HG02571 (cell line): ENCODE results near the gene RIPK3.

Source experiments
- ATAC-seq: cut with Tn5 transposase; IDR thresholded peaks from one replicate; pipeline ENCODE4 v1.9.1; 2021; ENCODE audit warnings: mild to moderate bottlenecking, moderate library complexity; ENCODE audit not compliant: unreplicated experiment

The RIPK3 gene

DNA sequence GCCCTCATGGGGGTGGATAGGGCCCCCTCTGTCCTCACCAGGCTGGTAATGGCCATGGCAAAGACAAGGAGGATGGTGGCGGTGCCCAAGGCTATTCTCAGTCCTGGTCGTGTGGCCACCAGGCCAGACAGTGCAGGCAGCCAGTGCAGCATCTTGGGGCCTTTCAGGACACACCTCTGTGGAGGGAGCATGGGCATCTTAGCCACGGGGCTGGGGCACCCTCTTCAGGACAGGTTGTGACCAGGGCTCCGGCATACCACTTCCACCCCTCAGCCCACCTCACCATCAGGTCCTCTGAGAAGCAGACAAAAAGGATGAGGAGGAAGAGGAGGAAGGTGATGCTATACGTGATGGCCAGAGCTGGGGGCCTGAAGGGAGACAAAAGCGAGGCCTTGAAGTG is 15.8 kb downstream of the RIPK3 start:
- no peak for ATAC-seq

DNA sequence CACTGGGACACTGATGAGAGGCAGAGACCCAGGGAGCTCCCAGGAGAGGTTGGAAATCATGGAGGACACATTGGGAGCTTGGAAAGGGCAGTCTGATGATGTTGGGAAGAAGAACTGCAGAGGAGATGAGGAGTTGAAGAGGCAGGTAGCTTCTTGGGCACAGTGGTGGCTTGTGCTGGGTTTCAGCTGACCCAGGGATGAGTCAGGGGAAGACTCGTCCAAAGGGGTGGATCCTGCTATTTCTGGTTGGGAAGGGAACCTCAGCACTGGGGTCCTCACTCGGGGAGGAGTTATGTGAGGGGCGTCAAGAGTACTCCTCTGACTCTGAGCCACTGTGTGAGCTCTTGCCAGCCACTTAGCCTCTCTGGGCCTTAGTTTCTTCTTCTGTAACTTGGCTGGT is 16.4 kb downstream of the RIPK3 start:
- ATAC-seq, result no peak

DNA sequence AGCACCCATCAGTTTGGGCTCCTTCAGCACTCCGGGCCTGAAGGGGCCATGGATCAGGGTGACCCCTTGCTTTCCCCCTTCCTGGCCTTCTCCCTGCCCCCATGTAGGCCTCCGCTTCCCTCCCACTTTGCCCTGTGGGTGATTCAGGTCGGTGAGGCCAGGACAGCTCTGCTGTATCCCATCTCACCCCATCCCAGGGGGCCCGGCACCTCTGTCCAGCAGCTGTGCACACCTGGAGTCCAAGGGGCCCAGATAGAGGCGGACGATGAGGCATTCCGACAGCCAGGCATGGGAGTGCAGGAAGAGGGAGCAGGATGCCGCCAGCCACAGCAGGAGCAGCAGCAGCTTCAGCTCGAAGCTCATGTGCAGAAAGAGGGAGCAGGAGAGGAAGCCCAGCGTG is 17.1 kb downstream of the RIPK3 start:
- no peak for ATAC-seq

DNA sequence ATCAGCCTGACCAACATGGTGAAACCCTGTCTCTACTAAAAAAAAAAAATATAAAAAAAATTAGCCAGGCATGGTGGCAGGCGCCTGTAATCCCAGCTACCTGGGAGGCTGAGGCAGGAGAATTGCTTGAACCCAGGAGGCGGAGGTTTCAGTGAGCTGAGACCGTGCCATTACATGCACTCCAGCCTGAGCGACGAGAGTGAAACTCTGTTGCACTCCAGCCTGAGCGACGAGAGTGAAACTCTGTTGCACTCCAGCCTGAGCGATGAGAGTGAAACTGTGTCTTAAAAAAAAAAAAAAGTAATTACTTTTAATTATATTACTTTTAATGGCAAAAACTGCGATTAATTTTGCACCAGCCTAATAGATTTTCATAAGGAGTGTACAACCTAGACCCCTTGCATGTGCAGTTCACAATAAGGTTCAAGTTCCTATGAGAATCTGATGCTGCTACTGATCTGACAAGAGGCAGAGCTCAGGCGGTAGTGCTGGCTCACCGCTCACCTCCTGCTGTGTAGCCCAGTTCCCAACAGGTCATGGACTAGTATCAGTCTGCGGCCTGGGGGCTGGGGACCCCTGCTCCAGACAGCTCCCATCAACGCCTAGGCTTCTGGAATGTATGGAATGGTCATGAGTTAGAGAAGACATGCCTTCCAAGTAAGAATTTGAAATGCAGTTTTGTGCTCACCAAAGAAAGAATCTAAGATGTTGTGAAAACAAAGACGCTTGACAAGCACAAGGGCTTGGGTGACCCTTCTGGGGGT is 18.4 kb downstream of the RIPK3 start:
- no peak for ATAC-seq

DNA sequence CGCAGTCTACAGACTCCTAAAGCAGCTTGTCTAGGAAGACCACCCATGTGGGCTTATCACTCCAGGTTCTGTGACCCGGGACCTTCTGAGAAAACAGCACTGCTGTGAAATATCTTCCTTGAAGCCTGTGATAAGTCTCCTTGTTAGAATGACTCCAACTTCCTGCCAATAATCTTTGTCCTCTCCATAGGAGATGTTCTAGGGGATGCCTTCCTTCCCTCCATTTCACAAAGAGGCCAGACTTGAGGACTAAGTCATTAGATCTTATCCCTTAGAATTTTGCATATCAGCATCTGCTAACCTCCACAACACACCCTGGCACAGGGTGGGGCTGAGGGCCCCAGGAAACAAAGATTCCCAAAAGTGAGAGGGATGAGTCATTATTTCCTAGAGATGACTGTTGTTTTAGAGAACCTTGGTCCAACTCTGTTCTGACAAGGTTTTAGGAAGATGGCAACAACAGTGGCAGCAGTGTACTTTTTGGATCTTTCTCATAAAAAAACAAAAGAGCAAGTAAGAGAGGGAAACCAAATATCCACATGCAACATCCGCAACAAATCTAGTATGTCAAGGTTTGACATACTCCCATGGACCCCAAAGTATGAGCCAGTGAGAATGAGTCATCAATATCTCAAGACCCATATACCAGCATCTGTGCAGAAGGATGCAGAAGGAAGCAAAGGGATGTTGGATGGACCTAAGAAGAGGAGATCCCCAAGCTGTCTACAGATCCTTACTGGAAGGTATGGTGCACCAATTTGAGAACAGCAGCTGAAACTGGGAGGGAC is 22.5 kb downstream of the RIPK3 start:
- ATAC-seq, result no peak

DNA sequence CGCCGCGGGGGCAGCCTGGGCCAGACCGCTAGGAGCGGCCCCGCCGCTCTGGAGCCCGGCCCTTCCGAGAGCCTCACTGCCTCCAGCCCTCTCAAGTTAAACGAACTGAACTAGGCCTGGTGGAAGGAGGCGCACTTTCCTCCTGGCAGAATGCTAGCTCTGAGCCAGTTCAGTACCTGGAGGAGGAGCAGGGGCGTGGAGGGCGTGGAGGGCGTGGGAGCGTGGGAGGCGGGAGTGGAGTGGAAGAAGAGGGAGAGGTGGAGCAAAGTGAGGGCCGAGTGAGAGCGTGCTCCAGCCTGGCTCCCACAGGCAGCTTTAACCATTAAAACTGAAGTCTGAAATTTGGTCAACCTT is 23.2 kb downstream of the RIPK3 start:
- ATAC-seq, result no peak

DNA sequence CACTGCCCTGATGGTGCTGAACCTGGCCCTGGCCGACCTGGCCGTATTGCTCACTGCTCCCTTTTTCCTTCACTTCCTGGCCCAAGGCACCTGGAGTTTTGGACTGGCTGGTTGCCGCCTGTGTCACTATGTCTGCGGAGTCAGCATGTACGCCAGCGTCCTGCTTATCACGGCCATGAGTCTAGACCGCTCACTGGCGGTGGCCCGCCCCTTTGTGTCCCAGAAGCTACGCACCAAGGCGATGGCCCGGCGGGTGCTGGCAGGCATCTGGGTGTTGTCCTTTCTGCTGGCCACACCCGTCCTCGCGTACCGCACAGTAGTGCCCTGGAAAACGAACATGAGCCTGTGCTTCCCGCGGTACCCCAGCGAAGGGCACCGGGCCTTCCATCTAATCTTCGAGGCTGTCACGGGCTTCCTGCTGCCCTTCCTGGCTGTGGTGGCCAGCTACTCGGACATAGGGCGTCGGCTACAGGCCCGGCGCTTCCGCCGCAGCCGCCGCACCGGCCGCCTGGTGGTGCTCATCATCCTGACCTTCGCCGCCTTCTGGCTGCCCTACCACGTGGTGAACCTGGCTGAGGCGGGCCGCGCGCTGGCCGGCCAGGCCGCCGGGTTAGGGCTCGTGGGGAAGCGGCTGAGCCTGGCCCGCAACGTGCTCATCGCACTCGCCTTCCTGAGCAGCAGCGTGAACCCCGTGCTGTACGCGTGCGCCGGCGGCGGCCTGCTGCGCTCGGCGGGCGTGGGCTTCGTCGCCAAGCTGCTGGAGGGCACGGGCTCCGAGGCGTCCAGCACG is 23.8 kb downstream of the RIPK3 start:
- no peak for ATAC-seq

DNA sequence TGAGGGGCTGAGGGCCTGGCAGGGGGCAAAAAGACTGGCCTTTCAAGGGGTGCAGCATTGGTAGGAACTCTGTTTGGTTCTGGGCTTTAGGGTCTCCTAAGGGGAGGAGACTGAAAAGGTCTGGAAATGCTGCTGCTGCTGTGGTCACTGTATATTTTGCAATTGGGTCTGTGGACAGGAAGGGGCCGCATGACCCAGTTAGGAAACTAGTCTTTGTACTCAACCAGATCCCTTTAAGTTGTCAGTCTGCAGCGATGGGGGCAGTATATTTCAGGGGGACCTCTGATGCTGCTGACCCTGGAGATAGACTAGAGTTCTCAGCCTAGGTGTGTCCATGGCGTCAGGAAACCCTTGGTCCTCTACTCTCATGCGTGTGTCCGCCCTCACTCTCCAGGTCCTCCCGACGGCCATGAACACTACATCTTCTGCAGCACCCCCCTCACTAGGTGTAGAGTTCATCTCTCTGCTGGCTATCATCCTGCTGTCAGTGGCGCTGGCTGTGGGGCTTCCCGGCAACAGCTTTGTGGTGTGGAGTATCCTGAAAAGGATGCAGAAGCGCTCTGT is 24.5 kb downstream of the RIPK3 start:
- ATAC-seq, result no peak

DNA sequence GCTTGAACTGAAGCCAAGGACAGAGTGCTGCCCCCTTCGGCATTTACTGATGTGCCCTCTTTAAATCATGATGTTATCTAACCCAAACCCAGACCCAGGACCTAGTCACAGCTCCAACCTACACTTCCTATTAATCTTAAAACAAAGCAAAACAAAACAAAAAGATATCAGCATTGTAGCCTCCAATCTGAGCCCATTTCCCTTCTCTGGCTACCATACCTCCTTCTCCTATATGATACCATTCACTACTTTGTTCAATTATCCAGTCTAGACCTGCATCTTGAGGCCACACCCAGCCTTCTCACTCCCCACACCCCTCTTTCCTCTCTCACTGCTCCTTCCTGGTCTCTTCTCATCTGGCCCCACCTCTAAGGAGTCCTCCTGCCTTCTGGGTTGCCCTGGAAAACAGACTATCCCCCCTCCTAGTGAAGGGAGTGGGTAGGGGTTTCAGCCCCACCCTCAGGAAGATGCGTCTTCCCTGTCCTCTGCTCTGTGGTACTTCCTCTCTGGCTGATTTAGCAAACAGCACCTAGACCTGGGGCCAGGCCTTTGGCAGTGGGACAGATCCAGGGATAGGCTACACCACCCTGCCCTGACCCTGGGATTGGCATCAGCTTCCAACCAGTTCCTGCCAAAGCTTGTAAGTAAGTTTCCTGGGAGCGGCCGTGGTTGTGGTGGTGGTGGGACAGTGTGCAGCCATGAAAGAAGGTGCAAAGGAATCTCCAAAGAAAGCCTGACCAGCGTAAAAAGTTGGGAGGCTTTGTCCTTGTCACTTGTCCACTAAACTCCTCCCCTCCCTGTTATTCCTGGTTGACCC is 25.2 kb downstream of the RIPK3 start:
- no peak for ATAC-seq

DNA sequence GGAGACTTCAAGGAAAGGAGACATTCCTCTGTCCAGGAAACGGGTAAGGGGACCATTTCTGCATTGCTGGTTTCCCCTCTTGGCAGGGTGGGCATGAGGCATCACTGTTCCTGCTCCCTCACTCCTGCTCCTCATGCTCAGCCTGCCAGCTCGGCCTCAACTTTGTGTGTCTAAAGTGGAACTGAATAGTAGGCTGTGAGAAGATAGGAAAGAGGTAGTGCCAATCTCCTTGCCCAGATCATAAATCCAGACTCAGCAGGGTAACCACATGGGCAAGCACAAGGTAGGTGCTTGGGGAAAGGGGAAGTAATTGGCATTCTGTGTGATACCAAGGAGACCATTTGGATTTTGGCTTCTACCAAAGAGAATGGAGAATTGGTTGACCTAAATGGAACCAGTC is 25.9 kb downstream of the RIPK3 start:
- ATAC-seq, result no peak

DNA sequence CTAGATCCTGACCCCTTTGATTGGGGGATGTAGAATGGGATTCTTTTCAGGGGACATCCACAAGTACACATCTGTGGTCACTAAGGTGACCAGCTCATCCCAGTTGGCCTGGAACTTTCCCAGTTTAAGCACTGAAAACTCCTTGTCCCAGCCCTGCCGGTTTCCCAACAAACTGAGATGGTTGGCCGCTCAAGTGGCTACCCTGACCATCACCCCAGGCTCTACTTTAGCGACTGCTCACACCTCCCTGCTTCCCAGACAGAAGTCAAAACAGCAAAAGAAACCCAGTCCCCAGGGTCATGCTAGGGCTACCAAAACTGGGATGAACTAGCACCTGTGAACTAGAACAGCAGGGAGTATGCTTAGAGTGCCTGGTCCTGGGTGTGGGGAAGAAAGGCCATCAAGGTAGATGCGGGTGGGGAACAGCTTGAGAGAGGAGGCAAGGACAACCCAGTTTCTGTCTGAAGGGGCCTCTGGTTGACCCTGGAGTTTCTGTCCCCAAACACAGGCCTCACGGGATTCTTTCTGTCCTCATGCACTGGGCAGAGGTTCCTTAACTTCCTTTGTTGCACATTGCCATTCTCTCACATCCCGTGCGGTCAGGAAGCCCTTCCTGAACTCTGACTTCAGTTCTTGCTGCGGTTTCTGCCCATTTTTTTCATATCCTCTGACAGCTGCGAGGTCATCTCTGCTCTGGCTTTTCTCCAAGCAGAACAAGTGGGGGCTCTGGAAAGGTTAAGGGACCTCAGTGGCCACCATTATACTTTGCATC is 26.9 kb downstream of the RIPK3 start:
- no peak for ATAC-seq

DNA sequence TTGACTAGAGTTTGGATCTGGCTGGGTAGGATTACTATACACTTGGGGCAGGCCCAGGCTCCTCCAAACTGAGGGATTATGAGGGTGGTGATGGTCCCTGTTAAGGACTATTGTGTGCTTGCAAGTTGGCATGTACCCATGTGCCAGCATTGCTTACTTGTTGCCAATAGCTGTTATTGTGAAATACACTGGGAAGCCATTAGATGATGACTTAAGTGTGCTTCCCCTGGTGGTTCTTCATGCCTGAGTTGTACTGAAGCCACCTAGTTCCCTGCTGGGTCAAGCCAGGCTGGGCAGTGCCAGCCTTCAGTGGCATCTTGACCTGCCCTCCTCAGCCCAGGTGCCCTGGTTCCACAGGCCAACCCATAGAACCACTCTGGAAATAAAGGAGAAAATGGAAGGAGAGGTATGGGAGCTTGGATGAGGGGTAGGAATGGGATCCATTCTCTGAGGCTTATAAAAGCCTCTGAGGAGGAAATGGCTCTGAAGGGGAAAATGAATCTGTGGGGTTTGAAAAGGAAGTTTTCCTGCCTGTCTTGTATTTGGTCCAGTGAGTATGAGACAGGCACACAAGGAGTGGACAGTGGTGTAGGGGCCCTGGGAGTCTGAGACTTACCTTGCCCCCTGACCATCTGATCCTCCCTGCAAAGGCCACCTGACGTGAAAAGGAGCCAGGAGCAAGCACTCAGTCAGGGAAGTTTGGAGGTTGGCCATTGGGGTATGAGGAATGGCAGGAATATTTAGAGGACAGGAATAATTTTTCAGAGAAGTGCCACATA is 27.8 kb downstream of the RIPK3 start:
- no peak for ATAC-seq

DNA sequence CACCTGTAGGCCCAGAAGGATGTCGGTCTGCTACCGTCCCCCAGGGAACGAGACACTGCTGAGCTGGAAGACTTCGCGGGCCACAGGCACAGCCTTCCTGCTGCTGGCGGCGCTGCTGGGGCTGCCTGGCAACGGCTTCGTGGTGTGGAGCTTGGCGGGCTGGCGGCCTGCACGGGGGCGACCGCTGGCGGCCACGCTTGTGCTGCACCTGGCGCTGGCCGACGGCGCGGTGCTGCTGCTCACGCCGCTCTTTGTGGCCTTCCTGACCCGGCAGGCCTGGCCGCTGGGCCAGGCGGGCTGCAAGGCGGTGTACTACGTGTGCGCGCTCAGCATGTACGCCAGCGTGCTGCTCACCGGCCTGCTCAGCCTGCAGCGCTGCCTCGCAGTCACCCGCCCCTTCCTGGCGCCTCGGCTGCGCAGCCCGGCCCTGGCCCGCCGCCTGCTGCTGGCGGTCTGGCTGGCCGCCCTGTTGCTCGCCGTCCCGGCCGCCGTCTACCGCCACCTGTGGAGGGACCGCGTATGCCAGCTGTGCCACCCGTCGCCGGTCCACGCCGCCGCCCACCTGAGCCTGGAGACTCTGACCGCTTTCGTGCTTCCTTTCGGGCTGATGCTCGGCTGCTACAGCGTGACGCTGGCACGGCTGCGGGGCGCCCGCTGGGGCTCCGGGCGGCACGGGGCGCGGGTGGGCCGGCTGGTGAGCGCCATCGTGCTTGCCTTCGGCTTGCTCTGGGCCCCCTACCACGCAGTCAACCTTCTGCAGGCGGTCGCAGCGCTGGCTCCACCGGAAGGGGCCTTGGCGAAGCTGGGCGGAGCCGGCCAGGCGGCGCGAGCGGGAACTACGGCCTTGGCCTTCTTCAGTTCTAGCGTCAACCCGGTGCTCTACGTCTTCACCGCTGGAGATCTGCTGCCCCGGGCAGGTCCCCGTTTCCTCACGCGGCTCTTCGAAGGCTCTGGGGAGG is 28.9 kb downstream of the RIPK3 start, which contains the start of gene LTB4R:
LTB4R (plus strand) TSS at position 857 of the 959 bp plus-strand sequence. CDS start 4,150 bp downstream, outside the sequence.
- peak; percentile 55 for ATAC-seq

DNA sequence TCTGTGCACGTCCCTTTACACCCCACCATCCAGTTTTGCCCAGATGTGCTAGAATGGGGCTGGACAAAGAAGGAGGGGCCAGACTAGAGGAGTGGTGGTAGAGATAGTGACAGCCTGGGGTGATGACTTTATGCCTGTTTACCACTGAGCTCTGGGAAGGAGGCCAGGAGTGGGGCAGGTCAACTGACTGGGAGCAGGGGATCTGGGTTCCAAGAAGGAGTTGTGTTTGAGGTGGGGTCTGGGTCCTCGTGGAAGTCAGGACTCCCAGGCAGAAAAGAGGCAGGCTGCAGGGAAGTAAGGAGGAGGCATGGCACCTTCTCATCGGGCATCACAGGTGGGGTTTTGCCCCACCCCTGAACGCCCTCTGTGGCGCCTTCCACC is 29.5 kb downstream of the RIPK3 start:
- no peak for ATAC-seq

DNA sequence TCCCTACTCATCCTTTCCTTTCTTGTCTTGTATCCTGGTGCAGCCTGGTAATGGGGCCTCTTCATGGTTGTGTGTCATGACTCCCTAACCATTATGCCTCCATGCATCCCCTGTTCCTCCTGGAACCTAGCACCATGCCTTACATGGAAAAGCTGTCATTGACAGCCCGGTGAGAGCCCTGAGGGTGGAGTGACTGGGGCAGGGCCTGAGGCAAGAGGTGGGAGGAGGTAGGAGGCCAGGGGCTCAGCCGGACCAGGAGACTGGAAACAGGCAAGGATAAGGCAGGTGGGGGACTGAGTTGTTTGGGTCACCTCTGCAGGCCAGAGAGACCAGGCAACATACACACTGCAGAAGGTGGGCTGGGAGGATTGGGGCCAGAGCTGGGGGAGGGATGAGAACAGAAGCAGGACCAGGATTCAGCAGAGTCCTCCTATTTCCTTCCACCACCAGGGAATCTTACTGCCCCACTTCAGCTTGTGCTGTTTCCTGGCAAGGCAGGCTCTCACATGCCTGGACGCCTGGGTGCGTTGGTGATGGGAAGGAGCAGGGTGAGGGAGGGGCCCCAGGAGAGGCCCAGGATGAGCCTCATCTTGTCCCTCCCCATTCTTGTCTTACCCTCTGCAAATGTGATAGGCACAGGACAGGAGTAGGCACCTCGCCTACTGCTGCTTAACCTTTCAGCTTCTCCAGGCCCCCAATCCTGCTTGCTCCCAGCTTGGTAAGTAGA is 30.1 kb downstream of the RIPK3 start, which contains the start of gene LTB4R2:
LTB4R2 (plus strand) TSS at position 603 of the 727 bp plus-strand sequence. CDS start 525 bp downstream, outside the sequence.
- no peak for ATAC-seq

DNA sequence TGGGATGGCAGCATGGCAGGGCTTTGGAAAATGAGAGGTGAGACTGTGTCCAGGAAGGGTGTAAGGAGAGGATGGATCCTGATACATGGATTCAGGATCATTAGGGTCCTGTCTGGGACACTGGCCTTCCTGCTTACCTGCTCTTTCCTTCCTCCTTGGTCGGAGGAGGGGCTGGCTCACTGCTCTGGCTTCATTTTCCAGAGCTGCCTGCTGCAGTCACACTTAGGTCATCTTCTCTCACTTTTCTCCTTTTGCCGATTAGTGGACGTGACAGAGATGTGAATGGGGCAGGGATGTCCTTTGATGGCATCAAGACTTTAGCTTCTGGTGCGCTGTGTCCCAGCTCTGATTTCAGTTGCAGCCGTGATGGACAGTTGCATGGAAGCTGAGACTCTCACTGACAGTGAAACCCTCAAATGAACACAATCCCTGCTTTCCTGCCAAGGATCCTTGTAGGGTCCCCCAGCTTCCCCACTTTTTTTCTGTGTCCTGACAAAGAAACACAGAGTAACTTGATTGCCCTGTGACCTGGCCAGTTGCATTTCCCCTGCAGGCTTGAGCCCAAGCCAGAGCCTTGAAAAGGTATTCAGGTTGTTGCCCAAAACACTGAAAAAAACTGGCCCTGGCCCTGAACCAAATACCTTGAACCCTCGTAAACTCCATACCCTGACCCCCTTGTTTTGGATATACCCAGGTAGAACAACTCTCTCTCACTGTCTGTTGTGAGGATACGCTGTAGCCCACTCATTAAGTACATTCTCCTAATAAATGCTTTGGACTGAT is 31.3 kb downstream of the RIPK3 start:
- ATAC-seq, result no peak
